Measurements from ENCODE around the gene CCL17. TPM values are rescaled to one million over a fixed set of nuclear protein-coding genes. Genes with fewer than 3 reads are reported as not detected.

The CCL17 gene
- polyA plus RNA-seq, 1 donor, result 0.30 TPM

- Histone ChIP-seq H3K9me3 (ENCODE audit: control insufficient read depth, low read depth, low read length) (no peaks in the 10 kb centered on the region), H3K27ac (ENCODE audit: low read length) (no peak overlapping the region), H3K27me3 (ENCODE audit: control insufficient read depth, insufficient read depth, low read length) (no peaks in the 10 kb centered on the region), H3K4me3 (ENCODE audit: low read length) (no peak overlapping the region), H3K4me1 (ENCODE audit: control insufficient read depth, insufficient read depth, low read length) (peaks cover 9% of the 10 kb centered on the region), H3K36me3 (ENCODE audit: control insufficient read depth, insufficient read depth, low read length) (no peaks in the 10 kb centered on the region)
- DNase-seq, result no peak
- no CpG with 5 or more reads among the region's 5 CpGs for WGBS (ENCODE audit: insufficient coverage, low lambda C conversion rate)
Measured at GRCh38 chr16:57413301-57413730, 8.7 kb downstream of the CCL17 start.

GRCh38 chr16:57413733-57414132 lies 9.2 kb downstream of the CCL17 start:
- no peak overlapping the region for H3K4me3 ChIP-seq (ENCODE audit: low read length)
- no peak for DNase-seq
- H3K4me1 ChIP-seq (ENCODE audit: control insufficient read depth, insufficient read depth, low read length), result peaks cover 12% of the 10 kb centered on the region
- no peaks in the 10 kb centered on the region for H3K36me3 ChIP-seq (ENCODE audit: control insufficient read depth, insufficient read depth, low read length)
- H3K9me3 ChIP-seq (ENCODE audit: control insufficient read depth, low read depth, low read length), result no peaks in the 10 kb centered on the region
- H3K27me3 ChIP-seq (ENCODE audit: control insufficient read depth, insufficient read depth, low read length), result no peaks in the 10 kb centered on the region
- no peak overlapping the region for H3K27ac ChIP-seq (ENCODE audit: low read length)
- WGBS (ENCODE audit: insufficient coverage, low lambda C conversion rate), result no CpG with 5 or more reads among the region's 7 CpGs

- Histone ChIP-seq H3K27ac (ENCODE audit: low read length) (no peak overlapping the region), H3K27me3 (ENCODE audit: control insufficient read depth, insufficient read depth, low read length) (no peaks in the 10 kb centered on the region), H3K4me1 (ENCODE audit: control insufficient read depth, insufficient read depth, low read length) (peaks cover 17% of the 10 kb centered on the region), H3K9me3 (ENCODE audit: control insufficient read depth, low read depth, low read length) (no peaks in the 10 kb centered on the region), H3K4me3 (ENCODE audit: low read length) (no peak overlapping the region), H3K36me3 (ENCODE audit: control insufficient read depth, insufficient read depth, low read length) (no peaks in the 10 kb centered on the region)
- WGBS (ENCODE audit: insufficient coverage, low lambda C conversion rate), result no CpG with 5 or more reads among the region's 16 CpGs
- no peak for DNase-seq
Measured at GRCh38 chr16:57416084-57416483, 11.5 kb downstream of the CCL17 start.

GRCh38 chr16:57419506-57419905 lies 14.9 kb downstream of the CCL17 start:
- peaks cover 17% of the 10 kb centered on the region for H3K4me1 ChIP-seq (ENCODE audit: control insufficient read depth, insufficient read depth, low read length)
- H3K27me3 ChIP-seq (ENCODE audit: control insufficient read depth, insufficient read depth, low read length), result no peaks in the 10 kb centered on the region
- no CpG with 5 or more reads among the region's 6 CpGs for WGBS (ENCODE audit: insufficient coverage, low lambda C conversion rate)
- H3K4me3 ChIP-seq (ENCODE audit: low read length), result no peak overlapping the region
- H3K27ac ChIP-seq (ENCODE audit: low read length), result no peak overlapping the region
- H3K36me3 ChIP-seq (ENCODE audit: control insufficient read depth, insufficient read depth, low read length), result no peaks in the 10 kb centered on the region
- no peak for DNase-seq
- H3K9me3 ChIP-seq (ENCODE audit: control insufficient read depth, low read depth, low read length), result no peaks in the 10 kb centered on the region

- Histone ChIP-seq H3K36me3 (ENCODE audit: control insufficient read depth, insufficient read depth, low read length) (peaks cover 7% of the 10 kb centered on the region), H3K4me3 (ENCODE audit: low read length) (no peak overlapping the region), H3K9me3 (ENCODE audit: control insufficient read depth, low read depth, low read length) (no peaks in the 10 kb centered on the region), H3K4me1 (ENCODE audit: control insufficient read depth, insufficient read depth, low read length) (peaks cover 10% of the 10 kb centered on the region), H3K27ac (ENCODE audit: low read length) (no peak overlapping the region), H3K27me3 (ENCODE audit: control insufficient read depth, insufficient read depth, low read length) (no peaks in the 10 kb centered on the region)
- no CpG with 5 or more reads among the region's 10 CpGs for WGBS (ENCODE audit: insufficient coverage, low lambda C conversion rate)
- DNase-seq, result peak; percentile 43 to 46
Measured at GRCh38 chr16:57422026-57422944, 17.7 kb downstream of the CCL17 start.

- Histone ChIP-seq H3K36me3 (ENCODE audit: control insufficient read depth, insufficient read depth, low read length) (peaks cover 16% of the 10 kb centered on the region), H3K4me3 (ENCODE audit: low read length) (no peak overlapping the region), H3K9me3 (ENCODE audit: control insufficient read depth, low read depth, low read length) (no peaks in the 10 kb centered on the region), H3K27ac (ENCODE audit: low read length) (no peak overlapping the region), H3K4me1 (ENCODE audit: control insufficient read depth, insufficient read depth, low read length) (peaks cover 8% of the 10 kb centered on the region), H3K27me3 (ENCODE audit: control insufficient read depth, insufficient read depth, low read length) (no peaks in the 10 kb centered on the region)
- no peak for DNase-seq
- 80% methylated on average over 1 of the region's 2 CpGs for whole genome bisulfite sequencing (ENCODE audit: insufficient coverage, low lambda C conversion rate)
Measured at GRCh38 chr16:57423152-57423551, 18.6 kb downstream of the CCL17 start.

- Histone ChIP-seq H3K36me3 (ENCODE audit: control insufficient read depth, insufficient read depth, low read length) (peaks cover 28% of the 10 kb centered on the region), H3K4me1 (ENCODE audit: control insufficient read depth, insufficient read depth, low read length) (no peaks in the 10 kb centered on the region), H3K27me3 (ENCODE audit: control insufficient read depth, insufficient read depth, low read length) (no peaks in the 10 kb centered on the region), H3K4me3 (ENCODE audit: low read length) (no peak overlapping the region), H3K9me3 (ENCODE audit: control insufficient read depth, low read depth, low read length) (no peaks in the 10 kb centered on the region), H3K27ac (ENCODE audit: low read length) (no peak overlapping the region)
- no peak for DNase-seq
- no CpG with 5 or more reads among the region's 3 CpGs for whole genome bisulfite sequencing (ENCODE audit: insufficient coverage, low lambda C conversion rate)
Measured at GRCh38 chr16:57424583-57424982, 20.0 kb downstream of the CCL17 start.

GRCh38 chr16:57426356-57426755 lies 21.8 kb downstream of the CCL17 start:
- Histone ChIP-seq H3K9me3 (ENCODE audit: control insufficient read depth, low read depth, low read length) (no peaks in the 10 kb centered on the region), H3K27ac (ENCODE audit: low read length) (no peak overlapping the region), H3K27me3 (ENCODE audit: control insufficient read depth, insufficient read depth, low read length) (no peaks in the 10 kb centered on the region), H3K4me1 (ENCODE audit: control insufficient read depth, insufficient read depth, low read length) (no peaks in the 10 kb centered on the region), H3K4me3 (ENCODE audit: low read length) (no peak overlapping the region), H3K36me3 (ENCODE audit: control insufficient read depth, insufficient read depth, low read length) (peaks cover 44% of the 10 kb centered on the region)
- WGBS (ENCODE audit: insufficient coverage, low lambda C conversion rate), result no CpG with 5 or more reads among the region's 7 CpGs
- no peak for DNase-seq

GRCh38 chr16:57427307-57427706 lies 22.7 kb downstream of the CCL17 start:
- H3K27me3 ChIP-seq (ENCODE audit: control insufficient read depth, insufficient read depth, low read length), result no peaks in the 10 kb centered on the region
- no peaks in the 10 kb centered on the region for H3K9me3 ChIP-seq (ENCODE audit: control insufficient read depth, low read depth, low read length)
- H3K36me3 ChIP-seq (ENCODE audit: control insufficient read depth, insufficient read depth, low read length), result peaks cover 50% of the 10 kb centered on the region
- H3K4me3 ChIP-seq (ENCODE audit: low read length), result no peak overlapping the region
- no peak overlapping the region for H3K27ac ChIP-seq (ENCODE audit: low read length)
- whole genome bisulfite sequencing (ENCODE audit: insufficient coverage, low lambda C conversion rate), result 100% methylated on average over 1 of the region's 8 CpGs
- H3K4me1 ChIP-seq (ENCODE audit: control insufficient read depth, insufficient read depth, low read length), result peaks cover 4% of the 10 kb centered on the region
- DNase-seq, result no peak

- Histone ChIP-seq H3K27ac (ENCODE audit: low read length) (no peak overlapping the region), H3K9me3 (ENCODE audit: control insufficient read depth, low read depth, low read length) (no peaks in the 10 kb centered on the region), H3K4me3 (ENCODE audit: low read length) (no peak overlapping the region), H3K36me3 (ENCODE audit: control insufficient read depth, insufficient read depth, low read length) (peaks cover 54% of the 10 kb centered on the region), H3K4me1 (ENCODE audit: control insufficient read depth, insufficient read depth, low read length) (peaks cover 8% of the 10 kb centered on the region), H3K27me3 (ENCODE audit: control insufficient read depth, insufficient read depth, low read length) (no peaks in the 10 kb centered on the region)
- DNase-seq, result no peak
Measured at GRCh38 chr16:57427824-57428223, 23.3 kb downstream of the CCL17 start.

GRCh38 chr16:57430955-57431354 lies 26.4 kb downstream of the CCL17 start:
- Histone ChIP-seq H3K4me1 (ENCODE audit: control insufficient read depth, insufficient read depth, low read length) (peaks cover 11% of the 10 kb centered on the region), H3K36me3 (ENCODE audit: control insufficient read depth, insufficient read depth, low read length) (peaks cover 83% of the 10 kb centered on the region), H3K9me3 (ENCODE audit: control insufficient read depth, low read depth, low read length) (no peaks in the 10 kb centered on the region), H3K4me3 (ENCODE audit: low read length) (no peak overlapping the region), H3K27me3 (ENCODE audit: control insufficient read depth, insufficient read depth, low read length) (no peaks in the 10 kb centered on the region), H3K27ac (ENCODE audit: low read length) (no peak overlapping the region)
- DNase-seq, result no peak
- no CpG with 5 or more reads among the region's 5 CpGs for WGBS (ENCODE audit: insufficient coverage, low lambda C conversion rate)
